ENCODE measurements around the gene THUMPD2.
A peak's percentile ranks its signal among the peaks of the same experiment; 100 is the strongest.
"Not testable (repeated sequence)": the region's sequence is repeated elsewhere in the genome, so short reads cannot be mapped to it uniquely, and the experiment has no call there.

The THUMPD2 gene

GRCh38 chr2:39778775-39779340, at the start of gene THUMPD2:
Gene THUMPD2, minus strand, starts transcription at chr2:39779258. Its CDS starts 19 bp downstream, at chr2:39779239.
- DNase-seq, result peak; percentile 71

- no peak for DNase-seq
Measured at GRCh38 chr2:39821871-39822270, 42.8 kb upstream of the THUMPD2 start.

GRCh38 chr2:39816845-39817244, 37.8 kb upstream of the THUMPD2 start:
- DNase-seq, result no peak

GRCh38 chr2:39816428-39816827, 37.4 kb upstream of the THUMPD2 start:
- no peak for DNase-seq

- DNase-seq, result no peak
Measured at GRCh38 chr2:39805936-39806608, 27.0 kb upstream of the THUMPD2 start.

GRCh38 chr2:39803839-39804238, 24.8 kb upstream of the THUMPD2 start:
- no peak for DNase-seq

- DNase-seq, result no peak
Measured at GRCh38 chr2:39800752-39801151, 21.7 kb upstream of the THUMPD2 start.

- no peak for DNase-seq
Measured at GRCh38 chr2:39796134-39796533, 17.1 kb upstream of the THUMPD2 start.

- not testable (repeated sequence) for DNase-seq
Measured at GRCh38 chr2:39790216-39790818, 11.3 kb upstream of the THUMPD2 start.

- DNase-seq, result no peak
Measured at GRCh38 chr2:39787950-39788349, 8.9 kb upstream of the THUMPD2 start.

- no peak for DNase-seq
Measured at GRCh38 chr2:39786761-39787522, 7.9 kb upstream of the THUMPD2 start.

GRCh38 chr2:39782591-39782990, 3.5 kb upstream of the THUMPD2 start:
- no peak for DNase-seq

- DNase-seq, result no peak
Measured at GRCh38 chr2:39781697-39782096, 2.6 kb upstream of the THUMPD2 start.

GRCh38 chr2:39780825-39781600, 2.0 kb upstream of the THUMPD2 start:
- DNase-seq, result peak; percentile 40

- DNase-seq, result no peak
Measured at GRCh38 chr2:39779927-39780326, 869 bp upstream of the THUMPD2 start.

- no peak for DNase-seq
Measured at GRCh38 chr2:39779341-39779851, 338 bp upstream of the THUMPD2 start.

- no peak for DNase-seq
Measured at GRCh38 chr2:39778233-39778632, 825 bp downstream of the THUMPD2 start.

- DNase-seq, result no peak
Measured at GRCh38 chr2:39772812-39773152, 6.3 kb downstream of the THUMPD2 start.

GRCh38 chr2:39772086-39772811, 6.8 kb downstream of the THUMPD2 start:
- no peak for DNase-seq

GRCh38 chr2:39762448-39762847, 16.6 kb downstream of the THUMPD2 start:
- no peak for DNase-seq

- no peak for DNase-seq
Measured at GRCh38 chr2:39757156-39757555, 21.9 kb downstream of the THUMPD2 start.

GRCh38 chr2:39755466-39755865, 23.6 kb downstream of the THUMPD2 start:
- no peak for DNase-seq

Measured in NCI-H510A treated with DMSO at 0.1 percent for 48 hours (cell line).